Stimulated activated CD4-positive, alpha-beta T cell treated with anti-CD3 and anti-CD28 coated beads, Interleukin-1b, Interleukin-23, amount 100 ng/mL, for 4 hours (primary cell): ENCODE results near the gene C2orf74.
"Not testable (repeated sequence)": the region's sequence is repeated elsewhere in the genome, so short reads cannot be mapped to it uniquely, and the experiment has no call there.

Source experiments
- DNase-seq, 2 donors: peaks; one replicate each; pipeline ENCODE4 v3.0.0-alpha.2; 2020; ENCODE audit warnings: low read depth in 2 of 2

The C2orf74 gene

GRCh38 chr2:61161888-61162287 is at the start of gene C2orf74:
Gene C2orf74 (plus strand): TSS chr2:61162188. CDS start chr2:61162515, 327 bp downstream.
- DNase-seq, result no peak

GRCh38 chr2:61114147-61114546 is 47.8 kb upstream of the C2orf74 start:
- DNase-seq, result no peak

- no peak for DNase-seq
These were observed 45.7 kb upstream of the C2orf74 start for GRCh38 chr2:61116302-61116701.

- no peak for DNase-seq
These were observed 44.5 kb upstream of the C2orf74 start for GRCh38 chr2:61117534-61117933.

GRCh38 chr2:61125123-61125710 is 36.8 kb upstream of the C2orf74 start:
- DNase-seq, result no peak

GRCh38 chr2:61125798-61126197 is 36.2 kb upstream of the C2orf74 start:
- no peak for DNase-seq

GRCh38 chr2:61128122-61128521 is 33.9 kb upstream of the C2orf74 start:
- not testable (repeated sequence) for DNase-seq

- DNase-seq, result no peak
These were observed 27.8 kb upstream of the C2orf74 start for GRCh38 chr2:61134141-61134540.

- DNase-seq, result no peak
These were observed 26.5 kb upstream of the C2orf74 start for GRCh38 chr2:61135510-61135909.

GRCh38 chr2:61138859-61139258 is 23.1 kb upstream of the C2orf74 start:
- DNase-seq, result no peak

- DNase-seq, result no peak
These were observed 20.8 kb upstream of the C2orf74 start for GRCh38 chr2:61141151-61141550.

GRCh38 chr2:61144697-61145268 is 17.2 kb upstream of the C2orf74 start:
- DNase-seq, result peak; percentile 85 to 93

GRCh38 chr2:61145990-61146389 is 16.0 kb upstream of the C2orf74 start:
- DNase-seq, result no peak

- DNase-seq, result not testable (repeated sequence)
These were observed 13.9 kb upstream of the C2orf74 start for GRCh38 chr2:61148091-61148490.

GRCh38 chr2:61149074-61149473 is 12.9 kb upstream of the C2orf74 start:
- DNase-seq, result no peak

GRCh38 chr2:61151436-61151835 is 10.6 kb upstream of the C2orf74 start:
- no peak for DNase-seq

GRCh38 chr2:61157371-61158003 is 4.5 kb upstream of the C2orf74 start:
- no peak for DNase-seq

- no peak for DNase-seq
These were observed 3.5 kb upstream of the C2orf74 start for GRCh38 chr2:61158356-61158955.

GRCh38 chr2:61162721-61163120 is 733 bp downstream of the C2orf74 start:
- no peak for DNase-seq

GRCh38 chr2:61165082-61165481 is 3.1 kb downstream of the C2orf74 start:
- not testable (repeated sequence) for DNase-seq

GRCh38 chr2:61165946-61166345 is 4.0 kb downstream of the C2orf74 start:
- no peak for DNase-seq

GRCh38 chr2:61167579-61167978 is 5.6 kb downstream of the C2orf74 start:
- DNase-seq, result no peak

- no peak for DNase-seq
These were observed 10.7 kb downstream of the C2orf74 start for GRCh38 chr2:61172671-61173070.
